ENCODE measurements around the gene POLR3A.

- TF ChIP-seq, protein P1, sequence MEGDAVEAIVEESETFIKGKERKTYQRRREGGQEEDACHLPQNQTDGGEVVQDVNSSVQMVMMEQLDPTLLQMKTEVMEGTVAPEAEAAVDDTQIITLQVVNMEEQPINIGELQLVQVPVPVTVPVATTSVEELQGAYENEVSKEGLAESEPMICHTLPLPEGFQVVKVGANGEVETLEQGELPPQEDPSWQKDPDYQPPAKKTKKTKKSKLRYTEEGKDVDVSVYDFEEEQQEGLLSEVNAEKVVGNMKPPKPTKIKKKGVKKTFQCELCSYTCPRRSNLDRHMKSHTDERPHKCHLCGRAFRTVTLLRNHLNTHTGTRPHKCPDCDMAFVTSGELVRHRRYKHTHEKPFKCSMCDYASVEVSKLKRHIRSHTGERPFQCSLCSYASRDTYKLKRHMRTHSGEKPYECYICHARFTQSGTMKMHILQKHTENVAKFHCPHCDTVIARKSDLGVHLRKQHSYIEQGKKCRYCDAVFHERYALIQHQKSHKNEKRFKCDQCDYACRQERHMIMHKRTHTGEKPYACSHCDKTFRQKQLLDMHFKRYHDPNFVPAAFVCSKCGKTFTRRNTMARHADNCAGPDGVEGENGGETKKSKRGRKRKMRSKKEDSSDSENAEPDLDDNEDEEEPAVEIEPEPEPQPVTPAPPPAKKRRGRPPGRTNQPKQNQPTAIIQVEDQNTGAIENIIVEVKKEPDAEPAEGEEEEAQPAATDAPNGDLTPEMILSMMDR (IDR thresholded peaks at IDR 0.05; ENCODE audit: low read depth, low read length): no peak
- TF ChIP-seq, protein P2, sequence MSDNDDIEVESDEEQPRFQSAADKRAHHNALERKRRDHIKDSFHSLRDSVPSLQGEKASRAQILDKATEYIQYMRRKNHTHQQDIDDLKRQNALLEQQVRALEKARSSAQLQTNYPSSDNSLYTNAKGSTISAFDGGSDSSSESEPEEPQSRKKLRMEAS (IDR thresholded peaks at IDR 0.05; ENCODE audit: low read depth, low read length): no peak
- TF ChIP-seq POLR2A (IDR thresholded peaks at IDR 0.05; ENCODE audit: extremely low read depth, insufficient read length): no peak
- TF ChIP-seq MYC (IDR thresholded peaks at IDR 0.05; ENCODE audit: low read depth, low read length): no peak
Observed at GRCh38 chr10:78063236-78063635, 33.9 kb upstream of the POLR3A start.

All from NB4 (cell line).